SU-DHL-6 (cell line): ENCODE measurements around the gene KRT6B.

ENCODE experiments used
- H2AFZ ChIP-seq: fragments of 200-600 bp; sonication (generic); 2 replicates; pipeline ENCODE4 v1.6.1; 2014; ENCODE audit warnings: low read depth, mild to moderate bottlenecking, moderate library complexity, mixed read lengths, antibody characterized with exemption, low read length; ENCODE audit not compliant: severe bottlenecking
- H3F3A ChIP-seq: fragments of 200-600 bp; shearing (Covaris generic); 2 replicates; pipeline ENCODE4 v1.6.0; 2016; ENCODE audit warnings: antibody characterized with exemption, mild to moderate bottlenecking; ENCODE audit not compliant: insufficient read depth
- H3K27ac ChIP-seq: fragments of 200-600 bp; sonication (generic); 2 replicates; pipeline ENCODE4 v1.5.1; 2016; ENCODE audit warnings: low read depth, mild to moderate bottlenecking, low read length, moderate library complexity, mixed read lengths
- H3K27me3 ChIP-seq: fragments of 200-600 bp; sonication (generic), shearing (Covaris generic); 2 replicates; pipeline ENCODE4 v1.6.0; 2014; ENCODE audit warnings: mild to moderate bottlenecking, low read length
- H3K36me3 ChIP-seq: fragments of 200-600 bp; sonication (generic); 2 replicates; pipeline ENCODE4 v1.6.1; 2014; ENCODE audit warnings: mild to moderate bottlenecking, low read length, mixed read lengths
- H3K4me2 ChIP-seq: fragments of 300-600, 200-600 bp; shearing (Covaris generic), sonication (generic); 2 replicates; pipeline ENCODE4 v1.6.0; 2014; ENCODE audit warnings: low read length, low read depth, mild to moderate bottlenecking; ENCODE audit not compliant: poor library complexity, severe bottlenecking
- H3K4me3 ChIP-seq: fragments of 200-600 bp; sonication (generic); 2 replicates; pipeline ENCODE4 v1.5.1; 2014; ENCODE audit warnings: antibody characterized with exemption, low read length, mild to moderate bottlenecking, mixed read lengths; ENCODE audit not compliant: insufficient read depth, poor library complexity, severe bottlenecking
- H3K79me2 ChIP-seq: fragments of 200-600 bp; sonication (generic); 2 replicates; pipeline ENCODE4 v1.6.1; 2014; ENCODE audit warnings: mild to moderate bottlenecking, low read length, moderate library complexity; ENCODE audit not compliant: insufficient read depth
- H3K9ac ChIP-seq: fragments of 200-600 bp; sonication (generic); 2 replicates; pipeline ENCODE4 v1.7.0; 2014; ENCODE audit warnings: mild to moderate bottlenecking, low read length
- H3K9me2 ChIP-seq: fragments of 200-600 bp; sonication (generic); replicated peaks from 2 replicates; pipeline ENCODE4 v1.6.1; 2014; ENCODE audit warnings: low read length; ENCODE audit not compliant: insufficient read depth
- H3K9me3 ChIP-seq: fragments of 200-600 bp; sonication (generic); 2 replicates; pipeline ENCODE4 v1.6.1; 2014; ENCODE audit warnings: low read length, mixed read lengths; ENCODE audit not compliant: insufficient read depth
- H4K20me1 ChIP-seq: fragments of 200-600 bp; sonication (generic); 2 replicates; pipeline ENCODE4 v1.6.1; 2014; ENCODE audit warnings: low read depth, mild to moderate bottlenecking, antibody characterized with exemption, low read length, moderate library complexity, mixed read lengths
- EZH2phosphoT487 ChIP-seq: fragments of 200-600 bp; sonication (generic), shearing (Covaris generic); conservative IDR thresholded peaks from 2 replicates; pipeline ENCODE4 v1.6.1; 2018; ENCODE audit warnings: mild to moderate bottlenecking, antibody characterized with exemption, low read length, moderate library complexity, mixed read lengths
- TF ChIP-seq, protein P1 (sequence below): fragments of 200-600 bp; sonication (generic); IDR thresholded peaks from one replicate; pipeline ENCODE4 v1.5.1; 2017; ENCODE audit warnings: antibody characterized with exemption, mild to moderate bottlenecking, low read length, moderate library complexity; ENCODE audit not compliant: insufficient read depth, poor library complexity, severe bottlenecking

KRT6B gene

DNA sequence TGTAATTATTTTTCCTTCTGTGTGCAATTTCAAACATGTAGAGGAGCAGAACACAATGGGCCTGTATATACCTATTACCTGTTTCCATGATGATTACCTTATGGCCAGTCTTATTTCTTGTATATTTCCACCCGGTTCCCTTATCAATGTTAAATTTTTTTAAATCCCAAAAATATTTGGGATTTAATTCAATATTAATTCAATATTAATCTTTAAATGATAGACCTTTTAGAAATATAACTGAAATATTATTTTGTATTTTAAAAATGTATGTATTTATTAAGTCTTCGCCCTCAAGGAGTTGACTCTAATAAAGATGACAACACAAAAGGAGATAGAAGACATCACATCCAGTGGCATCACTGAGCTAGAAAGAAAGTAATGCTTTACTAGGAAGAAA, 22.3 kb upstream of the KRT6B start:
- TF ChIP-seq, protein P1, sequence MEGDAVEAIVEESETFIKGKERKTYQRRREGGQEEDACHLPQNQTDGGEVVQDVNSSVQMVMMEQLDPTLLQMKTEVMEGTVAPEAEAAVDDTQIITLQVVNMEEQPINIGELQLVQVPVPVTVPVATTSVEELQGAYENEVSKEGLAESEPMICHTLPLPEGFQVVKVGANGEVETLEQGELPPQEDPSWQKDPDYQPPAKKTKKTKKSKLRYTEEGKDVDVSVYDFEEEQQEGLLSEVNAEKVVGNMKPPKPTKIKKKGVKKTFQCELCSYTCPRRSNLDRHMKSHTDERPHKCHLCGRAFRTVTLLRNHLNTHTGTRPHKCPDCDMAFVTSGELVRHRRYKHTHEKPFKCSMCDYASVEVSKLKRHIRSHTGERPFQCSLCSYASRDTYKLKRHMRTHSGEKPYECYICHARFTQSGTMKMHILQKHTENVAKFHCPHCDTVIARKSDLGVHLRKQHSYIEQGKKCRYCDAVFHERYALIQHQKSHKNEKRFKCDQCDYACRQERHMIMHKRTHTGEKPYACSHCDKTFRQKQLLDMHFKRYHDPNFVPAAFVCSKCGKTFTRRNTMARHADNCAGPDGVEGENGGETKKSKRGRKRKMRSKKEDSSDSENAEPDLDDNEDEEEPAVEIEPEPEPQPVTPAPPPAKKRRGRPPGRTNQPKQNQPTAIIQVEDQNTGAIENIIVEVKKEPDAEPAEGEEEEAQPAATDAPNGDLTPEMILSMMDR: no peak
- TF ChIP-seq EZH2phosphoT487: no peak
- no peaks in the 10 kb centered on the region for H4K20me1 ChIP-seq
- no peak overlapping the region for H3K4me3 ChIP-seq
- H3K4me2 ChIP-seq: no peak overlapping the region
- H3K9me3 ChIP-seq: no peaks in the 10 kb centered on the region
- no peaks in the 10 kb centered on the region for H3K36me3 ChIP-seq
- no peaks in the 10 kb centered on the region for H3K9me2 ChIP-seq
- H3K27ac ChIP-seq: no peak overlapping the region
- no peaks in the 10 kb centered on the region for H3F3A ChIP-seq
- no peaks in the 10 kb centered on the region for H3K27me3 ChIP-seq
- no peak overlapping the region for H2AFZ ChIP-seq
- no peaks in the 10 kb centered on the region for H3K79me2 ChIP-seq
- H3K9ac ChIP-seq: no peak overlapping the region

DNA sequence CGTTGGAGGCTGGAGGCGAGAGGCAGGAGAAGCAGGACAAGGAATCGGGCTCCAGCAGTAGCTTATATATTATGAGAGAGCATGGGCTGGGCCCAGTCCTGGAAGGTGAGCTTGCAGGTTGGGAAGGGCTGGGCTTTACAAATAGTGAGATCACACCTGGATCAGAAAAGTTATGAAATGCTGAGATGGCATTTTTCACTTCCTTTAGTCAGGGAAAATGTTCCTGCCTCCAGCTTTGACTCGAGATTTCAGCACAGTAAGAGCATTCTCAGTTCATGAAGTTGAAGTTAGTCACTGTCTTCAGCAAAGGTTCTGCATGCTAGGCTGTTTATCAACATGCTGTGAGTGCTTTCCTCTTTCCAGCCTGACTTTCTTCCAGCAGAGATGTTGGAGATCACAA, 21.8 kb upstream of the KRT6B start, which contains the start of gene KRT6C:
TSS of gene KRT6C (minus strand) at position 38 of the 400 bp plus-strand sequence. CDS start 68 bp downstream, outside the sequence.
- no peak within 1 kb of the TSS for H3K27ac ChIP-seq
- H2AFZ ChIP-seq: no peak within 1 kb of the TSS
- no peaks in the 10 kb centered on the region for H3F3A ChIP-seq
- H3K4me2 ChIP-seq: no peak within 1 kb of the TSS
- no peak for TF ChIP-seq EZH2phosphoT487
- TF ChIP-seq, protein P1: no peak
- H3K4me3 ChIP-seq: no peak within 1 kb of the TSS
- no peak within 1 kb of the TSS for H3K9ac ChIP-seq
- no peaks in the 10 kb centered on the region for H3K79me2 ChIP-seq
- no peaks in the 10 kb centered on the region for H3K27me3 ChIP-seq
- H3K9me2 ChIP-seq: no peaks in the 10 kb centered on the region
- no peaks in the 10 kb centered on the region for H3K9me3 ChIP-seq
- H3K36me3 ChIP-seq: no peaks in the 10 kb centered on the region
- no peaks in the 10 kb centered on the region for H4K20me1 ChIP-seq

DNA sequence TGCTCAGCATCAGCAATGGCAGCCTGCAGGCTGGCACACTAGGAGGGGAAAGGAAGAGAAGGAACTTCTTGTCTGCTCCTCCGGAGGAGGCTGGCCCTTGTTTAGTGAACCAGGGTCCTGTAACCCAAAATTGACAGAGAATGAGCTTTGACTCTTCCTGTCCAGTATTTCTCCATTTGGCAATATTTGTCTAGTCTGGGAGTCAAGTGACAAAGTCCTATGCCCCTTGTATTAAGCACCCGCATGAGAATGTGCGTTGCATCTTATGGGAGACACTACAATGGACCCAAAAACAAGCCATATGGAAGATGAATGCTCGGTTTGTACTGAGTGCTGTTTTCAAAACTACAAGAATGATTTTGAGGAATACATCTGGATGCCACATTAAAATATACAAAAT, 17.9 kb upstream of the KRT6B start:
- H3F3A ChIP-seq: no peaks in the 10 kb centered on the region
- H2AFZ ChIP-seq: no peak overlapping the region
- no peaks in the 10 kb centered on the region for H3K79me2 ChIP-seq
- H3K36me3 ChIP-seq: no peaks in the 10 kb centered on the region
- H3K27me3 ChIP-seq: no peaks in the 10 kb centered on the region
- no peak overlapping the region for H3K27ac ChIP-seq
- H3K9ac ChIP-seq: no peak overlapping the region
- no peaks in the 10 kb centered on the region for H4K20me1 ChIP-seq
- no peaks in the 10 kb centered on the region for H3K9me2 ChIP-seq
- H3K9me3 ChIP-seq: no peaks in the 10 kb centered on the region
- TF ChIP-seq, protein P1: no peak
- no peak for TF ChIP-seq EZH2phosphoT487
- H3K4me2 ChIP-seq: no peak overlapping the region
- H3K4me3 ChIP-seq: no peak overlapping the region

DNA sequence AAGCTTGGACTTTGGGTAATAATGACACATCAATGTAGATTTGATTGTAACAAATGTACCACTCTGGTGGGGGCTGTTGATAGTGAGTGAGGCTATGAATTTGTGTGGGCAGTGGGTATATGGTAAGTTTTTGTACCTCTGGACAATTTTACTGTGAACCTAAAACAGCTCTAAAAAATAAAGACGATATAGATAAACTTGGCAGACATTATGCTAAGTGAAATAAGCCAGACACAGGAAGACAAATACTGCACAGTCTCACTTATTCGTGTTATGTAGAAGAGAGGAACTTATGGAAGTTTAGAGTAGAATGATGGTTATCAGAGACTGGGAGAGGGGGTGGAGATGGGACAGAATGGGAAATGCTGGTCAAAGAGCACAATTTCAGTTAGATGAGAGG, 13.0 kb upstream of the KRT6B start:
- Histone ChIP-seq H3K79me2 (no peaks in the 10 kb centered on the region), H3K27ac (no peak overlapping the region), H3K4me3 (no peak overlapping the region), H4K20me1 (no peaks in the 10 kb centered on the region), H3F3A (no peaks in the 10 kb centered on the region), H3K9ac (no peak overlapping the region), H2AFZ (no peak overlapping the region), H3K4me2 (no peak overlapping the region), H3K9me3 (no peaks in the 10 kb centered on the region), H3K36me3 (no peaks in the 10 kb centered on the region), H3K27me3 (no peaks in the 10 kb centered on the region), H3K9me2 (no peaks in the 10 kb centered on the region)
- TF ChIP-seq, protein P1: no peak
- no peak for TF ChIP-seq EZH2phosphoT487
